Measurements from ENCODE around the gene TASOR.

TASOR gene

GRCh38 chr3:56654460-56654859 lies 28.6 kb downstream of the TASOR start:
- H3K4me1 ChIP-seq (ENCODE audit: insufficient read depth, low read length, severe bottlenecking) = no peaks in the 10 kb centered on the region
- no peak overlapping the region for H3K4me2 ChIP-seq (ENCODE audit: low read length)
- H2AFZ ChIP-seq (ENCODE audit: low read length) = no peak overlapping the region
- H3K27ac ChIP-seq (ENCODE audit: low read depth, low read length, poor library complexity, severe bottlenecking) = no peak overlapping the region
- peaks cover 95% of the 10 kb centered on the region for H3K36me3 ChIP-seq (ENCODE audit: insufficient read depth, low read length)
- no peaks in the 10 kb centered on the region for H4K20me1 ChIP-seq (ENCODE audit: insufficient read depth, low read length)
- H3K9ac ChIP-seq (ENCODE audit: low read length) = no peak overlapping the region
- H3K9me3 ChIP-seq (ENCODE audit: low read length) = no peaks in the 10 kb centered on the region
- no peaks in the 10 kb centered on the region for H3K9me2 ChIP-seq (ENCODE audit: low read depth, low read length)
- peaks cover 6% of the 10 kb centered on the region; the same call in 1 of the 2 replicates for H3K79me2 ChIP-seq (ENCODE audit: insufficient read depth, low read length)
- no peaks in the 10 kb centered on the region for H3F3A ChIP-seq (ENCODE audit: insufficient read depth, low read length)
- TF ChIP-seq CTCF (IDR thresholded peaks at IDR 0.05; ENCODE audit: low read length) = no peak
- H3K27me3 ChIP-seq (ENCODE audit: insufficient read depth, low read length) = no peaks in the 10 kb centered on the region
- H3K4me3 ChIP-seq (ENCODE audit: low read depth, low read length, poor library complexity, severe bottlenecking) = no peak overlapping the region

- Histone ChIP-seq H3K36me3 (ENCODE audit: insufficient read depth, low read length) (peaks cover 77% of the 10 kb centered on the region), H2AFZ (ENCODE audit: low read length) (no peak overlapping the region), H3K4me3 (ENCODE audit: low read depth, low read length, poor library complexity, severe bottlenecking) (no peak overlapping the region), H4K20me1 (ENCODE audit: insufficient read depth, low read length) (no peaks in the 10 kb centered on the region), H3F3A (ENCODE audit: insufficient read depth, low read length) (no peaks in the 10 kb centered on the region), H3K9me2 (ENCODE audit: low read depth, low read length) (no peaks in the 10 kb centered on the region), H3K4me1 (ENCODE audit: insufficient read depth, low read length, severe bottlenecking) (no peaks in the 10 kb centered on the region), H3K9me3 (ENCODE audit: low read length) (no peaks in the 10 kb centered on the region), H3K27ac (ENCODE audit: low read depth, low read length, poor library complexity, severe bottlenecking) (no peak overlapping the region), H3K4me2 (ENCODE audit: low read length) (no peak overlapping the region), H3K9ac (ENCODE audit: low read length) (no peak overlapping the region), H3K79me2 (ENCODE audit: insufficient read depth, low read length) (no peaks in the 10 kb centered on the region), H3K27me3 (ENCODE audit: insufficient read depth, low read length) (no peaks in the 10 kb centered on the region)
- TF ChIP-seq EZH2 (IDR thresholded peaks at IDR 0.05; ENCODE audit: borderline replicate concordance, low read length) (no peak), CTCF (IDR thresholded peaks at IDR 0.05; ENCODE audit: low read length) (no peak)
Observed at GRCh38 chr3:56645407-56645806, 37.7 kb downstream of the TASOR start.

- H4K20me1 ChIP-seq (ENCODE audit: insufficient read depth, low read length) = no peaks in the 10 kb centered on the region
- TF ChIP-seq CTCF (IDR thresholded peaks at IDR 0.05; ENCODE audit: low read length) = no peak
- no peak for TF ChIP-seq EZH2 (IDR thresholded peaks at IDR 0.05; ENCODE audit: borderline replicate concordance, low read length)
- H3K9me2 ChIP-seq (ENCODE audit: low read depth, low read length) = no peaks in the 10 kb centered on the region
- H3K36me3 ChIP-seq (ENCODE audit: insufficient read depth, low read length) = peaks cover 70% of the 10 kb centered on the region
- H3K9ac ChIP-seq (ENCODE audit: low read length) = no peak overlapping the region
- no peaks in the 10 kb centered on the region for H3K9me3 ChIP-seq (ENCODE audit: low read length)
- H3K4me3 ChIP-seq (ENCODE audit: low read depth, low read length, poor library complexity, severe bottlenecking) = no peak overlapping the region
- H3F3A ChIP-seq (ENCODE audit: insufficient read depth, low read length) = no peaks in the 10 kb centered on the region
- H3K27me3 ChIP-seq (ENCODE audit: insufficient read depth, low read length) = no peaks in the 10 kb centered on the region
- H3K4me2 ChIP-seq (ENCODE audit: low read length) = no peak overlapping the region
- no peaks in the 10 kb centered on the region for H3K79me2 ChIP-seq (ENCODE audit: insufficient read depth, low read length)
- no peak overlapping the region for H2AFZ ChIP-seq (ENCODE audit: low read length)
- no peaks in the 10 kb centered on the region for H3K4me1 ChIP-seq (ENCODE audit: insufficient read depth, low read length, severe bottlenecking)
- H3K27ac ChIP-seq (ENCODE audit: low read depth, low read length, poor library complexity, severe bottlenecking) = no peak overlapping the region
Observed at GRCh38 chr3:56633602-56634535, 49.2 kb downstream of the TASOR start.

Measured in OCI-LY1 (cell line).